Astrocyte of the cerebellum (primary cell): ENCODE measurements around the gene TOR1B.

Experiments used
- DNase-seq: peaks from one replicate; pipeline ENCODE4 v3.0.0-alpha.2; 2011; ENCODE audit warnings: low read depth
- H3K4me3 ChIP-seq: 2 replicates; pipeline ENCODE4 v1.5.1; 2011; ENCODE audit warnings: mild to moderate bottlenecking, low read depth, low read length, moderate library complexity
- CTCF ChIP-seq: IDR thresholded peaks from 2 replicates; pipeline ENCODE4 v1.5.1; 2012; ENCODE audit warnings: low read length, low read depth, moderate library complexity, mild to moderate bottlenecking; ENCODE audit errors: missing control alignments
- in situ Hi-C: cut with HindIII; loops from 2 replicates; pipeline ENCODE4 v1.10.0; 2017; ENCODE audit warnings: low sequenced_read_pairs

The TOR1B gene

GRCh38 chr9:129823542-129823934 lies 20.6 kb downstream of the TOR1B start:
- no peak for DNase-seq
- in situ Hi-C loops = no loop called here
- TF ChIP-seq CTCF = no peak

DNA sequence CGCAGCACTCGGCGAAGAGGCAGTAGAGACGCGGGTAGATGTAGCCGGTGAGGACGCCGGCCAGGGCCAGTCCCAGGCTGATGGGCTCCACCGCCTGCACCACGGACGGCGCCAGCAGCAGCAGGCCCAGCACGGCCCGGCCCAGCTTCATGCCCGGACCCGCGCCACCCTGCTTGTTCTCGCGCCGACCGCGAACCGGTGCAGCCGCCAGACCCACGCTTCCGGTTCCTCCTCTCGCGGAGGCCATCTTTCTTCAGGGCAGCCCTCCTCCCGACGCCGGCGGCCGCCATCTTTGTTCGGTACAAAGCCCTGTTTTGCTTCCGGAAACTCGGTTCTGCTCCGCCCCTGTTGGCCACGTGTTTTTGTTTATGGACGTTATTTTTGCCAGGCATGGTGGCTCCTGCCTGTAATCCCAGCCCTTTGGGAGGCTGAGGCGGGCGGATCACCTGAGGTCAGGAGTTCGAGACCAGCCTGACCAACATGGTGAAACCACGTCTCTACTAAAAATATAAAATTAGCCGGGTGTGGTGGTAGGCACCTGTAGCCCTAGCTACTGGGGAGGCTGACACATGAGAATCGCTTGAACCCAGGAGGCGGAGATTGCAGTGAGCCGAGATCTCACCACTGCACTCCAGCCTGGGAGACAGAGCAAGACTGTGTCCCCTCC lies 21.1 kb downstream of the TOR1B start, which contains the start of gene TOR1A:
TSS of gene TOR1A (minus strand) at position 202 of the 667 bp plus-strand sequence. CDS start at position 151, 51 bp downstream.
- in situ Hi-C loops = no loop called here
- DNase-seq = peak; percentile 86
- peak within 1 kb of the TSS; percentile 71 for H3K4me3 ChIP-seq
- TF ChIP-seq CTCF = no peak

More at GRCh38 chr9:129823542-129823934, 20.6 kb downstream of the TOR1B start:
- peak overlapping the region; percentile 71 for H3K4me3 ChIP-seq

DNA sequence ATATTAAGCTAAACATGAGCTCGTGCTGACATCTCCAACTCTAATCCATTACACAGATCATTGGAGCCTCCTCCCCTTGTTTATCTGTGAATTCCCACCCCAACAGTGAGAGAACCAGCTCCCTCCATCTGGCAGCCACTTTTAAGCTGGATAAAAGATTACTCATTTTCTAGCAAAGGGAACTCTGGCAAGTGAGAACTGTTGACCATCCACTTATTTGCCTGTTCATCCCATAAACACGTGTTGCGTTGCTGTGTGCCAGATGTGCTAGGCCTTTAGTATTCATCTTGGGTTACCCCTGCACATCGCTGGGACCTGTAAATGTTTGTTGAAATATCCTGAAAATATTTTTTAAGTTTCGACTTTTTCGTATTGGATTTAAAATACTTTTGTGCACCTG lies 23.4 kb downstream of the TOR1B start:
- H3K4me3 ChIP-seq = no peak overlapping the region
- in situ Hi-C loops = loop anchor here (25.0 kb wide), 1 partner anchor 261 kb away; no protein-coding TSS in a partner anchor
- TF ChIP-seq CTCF = no peak
- no peak for DNase-seq

DNA sequence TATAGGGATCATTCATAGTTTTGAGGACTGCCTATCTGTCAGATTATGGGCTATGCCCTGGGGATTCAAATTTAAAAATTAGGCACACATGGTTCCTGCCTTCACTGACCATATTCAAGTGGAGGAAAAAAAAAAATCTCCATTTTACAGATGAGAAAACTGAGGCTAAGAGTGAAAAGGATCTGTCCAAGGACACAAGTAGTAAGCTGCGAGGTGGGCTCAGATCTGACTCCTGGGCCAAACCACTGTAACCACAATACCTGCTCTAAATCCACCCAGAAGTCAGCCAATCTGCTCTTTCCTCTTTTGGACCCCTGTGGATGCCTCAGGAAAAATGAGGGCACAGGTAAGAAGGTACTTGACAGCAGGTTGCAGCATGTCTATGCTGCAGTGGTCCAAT lies 23.8 kb downstream of the TOR1B start:
- in situ Hi-C loops = loop anchor here (25.0 kb wide), 1 partner anchor 261 kb away; no protein-coding TSS in a partner anchor
- no peak for DNase-seq
- no peak overlapping the region for H3K4me3 ChIP-seq
- no peak for TF ChIP-seq CTCF

DNA sequence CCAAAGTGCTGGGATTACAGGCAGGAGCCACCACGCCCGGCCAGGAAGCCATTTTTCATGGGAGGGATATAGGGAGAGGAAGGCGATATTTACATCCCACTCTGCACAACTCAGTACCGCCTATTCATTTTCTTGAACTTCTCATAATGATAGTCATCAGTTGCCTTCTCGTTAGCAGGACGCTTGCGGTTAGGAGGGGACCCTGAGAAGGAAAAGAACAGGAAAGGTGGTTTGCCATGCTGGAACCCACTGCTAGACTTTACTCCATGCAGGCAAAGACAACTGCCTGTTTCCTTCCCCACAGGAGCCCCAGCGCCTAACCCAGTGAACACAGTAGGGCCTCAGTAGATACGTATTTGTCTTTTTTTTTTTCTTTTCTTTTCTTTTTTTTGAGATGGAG lies 25.1 kb downstream of the TOR1B start:
- in situ Hi-C loops = loop anchor here (25.0 kb wide), 1 partner anchor 259 kb away; no protein-coding TSS in a partner anchor
- no peak for DNase-seq
- no peak overlapping the region for H3K4me3 ChIP-seq
- no peak for TF ChIP-seq CTCF

- H3K4me3 ChIP-seq = no peak overlapping the region
- in situ Hi-C loops = loop anchor here (25.0 kb wide), 1 partner anchor 258 kb away; no protein-coding TSS in a partner anchor
- no peak for DNase-seq
- TF ChIP-seq CTCF = no peak
Measured at GRCh38 chr9:129828969-129829368, 26.0 kb downstream of the TOR1B start.
